ENCODE measurements around the gene RAD50. TPM values are rescaled to one million over a fixed set of nuclear protein-coding genes. Genes with fewer than 3 reads are reported as not detected.
A peak's percentile ranks its signal among the peaks of the same experiment; 100 is the strongest.

Gene RAD50
- polyA plus RNA-seq, 1 experiment: 9.7 TPM

DNA sequence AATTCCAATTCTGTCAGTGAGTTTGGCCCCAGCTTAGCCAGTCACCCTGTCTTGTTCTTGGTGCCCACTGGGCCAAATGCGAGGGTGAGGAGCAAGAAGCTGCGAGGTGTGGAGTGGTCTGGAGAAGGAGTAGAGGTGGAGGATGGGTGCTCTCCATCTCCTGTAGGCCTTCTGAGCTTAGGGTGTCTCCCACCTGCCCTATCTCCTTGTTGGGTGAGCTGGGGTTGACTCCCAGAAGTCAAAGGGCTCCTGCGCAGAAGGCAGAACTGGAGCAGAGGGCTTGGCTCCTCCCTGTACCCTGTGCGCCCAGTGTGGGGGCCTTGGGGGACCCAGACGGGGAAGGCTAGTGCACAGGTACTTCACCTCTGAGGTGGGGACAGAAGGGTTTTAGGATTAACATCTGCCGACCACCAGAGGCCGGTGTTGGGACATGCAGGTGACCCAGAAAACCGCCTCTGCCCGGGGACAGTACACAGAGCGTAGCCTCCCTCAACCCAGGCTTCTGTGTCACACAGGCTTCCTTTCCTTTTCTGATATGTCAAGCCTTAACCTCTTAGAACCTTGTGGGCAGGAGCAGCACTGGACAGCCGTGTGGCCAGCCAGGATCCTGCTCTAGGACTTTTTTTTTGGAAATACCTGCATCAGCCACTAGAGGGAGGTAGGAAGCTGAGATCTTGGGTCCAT is 30.3 kb upstream of the RAD50 start:
- POLR2A ChIA-PET: interaction anchor here (0.6 kb wide), 1 partner anchor 139 kb away, joined by 15 read pairs; no protein-coding TSS in a partner anchor
- TF ChIP-seq, protein P1, sequence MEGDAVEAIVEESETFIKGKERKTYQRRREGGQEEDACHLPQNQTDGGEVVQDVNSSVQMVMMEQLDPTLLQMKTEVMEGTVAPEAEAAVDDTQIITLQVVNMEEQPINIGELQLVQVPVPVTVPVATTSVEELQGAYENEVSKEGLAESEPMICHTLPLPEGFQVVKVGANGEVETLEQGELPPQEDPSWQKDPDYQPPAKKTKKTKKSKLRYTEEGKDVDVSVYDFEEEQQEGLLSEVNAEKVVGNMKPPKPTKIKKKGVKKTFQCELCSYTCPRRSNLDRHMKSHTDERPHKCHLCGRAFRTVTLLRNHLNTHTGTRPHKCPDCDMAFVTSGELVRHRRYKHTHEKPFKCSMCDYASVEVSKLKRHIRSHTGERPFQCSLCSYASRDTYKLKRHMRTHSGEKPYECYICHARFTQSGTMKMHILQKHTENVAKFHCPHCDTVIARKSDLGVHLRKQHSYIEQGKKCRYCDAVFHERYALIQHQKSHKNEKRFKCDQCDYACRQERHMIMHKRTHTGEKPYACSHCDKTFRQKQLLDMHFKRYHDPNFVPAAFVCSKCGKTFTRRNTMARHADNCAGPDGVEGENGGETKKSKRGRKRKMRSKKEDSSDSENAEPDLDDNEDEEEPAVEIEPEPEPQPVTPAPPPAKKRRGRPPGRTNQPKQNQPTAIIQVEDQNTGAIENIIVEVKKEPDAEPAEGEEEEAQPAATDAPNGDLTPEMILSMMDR (IDR thresholded peaks at IDR 0.05; ENCODE audit: insufficient read depth, low read depth, low read length): peak; percentile 85
- no peak overlapping the region for H3K4me3 ChIP-seq (ENCODE audit: low read depth, low read length)

DNA sequence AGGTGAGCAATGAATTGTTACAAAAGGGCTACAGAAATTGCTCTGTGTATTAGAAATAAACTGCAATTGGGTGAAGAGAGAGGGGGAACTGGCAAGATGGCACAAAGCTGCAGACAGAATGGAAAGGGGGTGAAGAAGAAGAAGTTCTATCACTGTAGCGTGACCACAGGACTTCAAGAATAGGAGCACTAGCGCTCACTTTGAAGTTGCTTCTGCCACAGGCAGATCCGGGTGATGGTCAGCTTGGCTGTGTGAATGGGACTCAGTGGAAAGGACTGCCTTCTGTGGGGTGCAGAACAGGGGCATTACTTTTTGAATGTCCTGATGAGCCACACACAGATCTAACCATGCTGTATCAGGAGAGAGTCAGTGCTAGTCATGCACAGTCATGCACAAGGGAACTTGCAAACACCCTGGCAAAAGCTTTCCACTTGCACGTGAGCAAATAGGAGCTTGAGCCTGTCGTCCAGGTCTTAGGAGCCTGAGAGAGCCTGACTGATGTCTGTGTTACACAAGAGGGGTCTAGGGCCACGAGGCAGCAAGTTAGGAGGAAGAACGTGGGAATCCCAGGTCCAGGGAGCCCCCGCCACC is 29.7 kb upstream of the RAD50 start:
- TF ChIP-seq, protein P1 (IDR thresholded peaks at IDR 0.05; ENCODE audit: insufficient read depth, low read depth, low read length): no peak
- Histone ChIP-seq H3K27me3 (ENCODE audit: control insufficient read depth, insufficient read depth, low read length) (peaks cover 4% of the 10 kb centered on the region), H3K36me3 (ENCODE audit: control insufficient read depth, insufficient read depth, low read length) (no peaks in the 10 kb centered on the region), H3K4me3 (ENCODE audit: low read depth, low read length) (no peak overlapping the region)
- POLR2A ChIA-PET: interaction anchor here (0.6 kb wide), 1 partner anchor 139 kb away, joined by 15 read pairs; no protein-coding TSS in a partner anchor
- CTCF ChIA-PET: interaction anchor here (0.6 to 3.4 kb wide), 30 partner anchors 9 to 381 kb away, joined by 3 to 29 read pairs (median 4); partner anchors contain the start of genes IL5, IRF1 and RAD50
- DNase-seq (ENCODE audit: low read depth): no peak

More for the DNA sequence above, 30.3 kb upstream of the RAD50 start:
- DNase-seq (ENCODE audit: low read depth): no peak
- peaks cover under 1% of the 10 kb centered on the region for H3K27me3 ChIP-seq (ENCODE audit: control insufficient read depth, insufficient read depth, low read length)
- CTCF ChIA-PET: interaction anchor here (0.6 to 3.4 kb wide), 31 partner anchors 10 to 382 kb away, joined by 3 to 29 read pairs (median 4); partner anchors contain the start of genes IL5, IRF1, RAD50 and SHROOM1
- no peaks in the 10 kb centered on the region for H3K36me3 ChIP-seq (ENCODE audit: control insufficient read depth, insufficient read depth, low read length)

DNA sequence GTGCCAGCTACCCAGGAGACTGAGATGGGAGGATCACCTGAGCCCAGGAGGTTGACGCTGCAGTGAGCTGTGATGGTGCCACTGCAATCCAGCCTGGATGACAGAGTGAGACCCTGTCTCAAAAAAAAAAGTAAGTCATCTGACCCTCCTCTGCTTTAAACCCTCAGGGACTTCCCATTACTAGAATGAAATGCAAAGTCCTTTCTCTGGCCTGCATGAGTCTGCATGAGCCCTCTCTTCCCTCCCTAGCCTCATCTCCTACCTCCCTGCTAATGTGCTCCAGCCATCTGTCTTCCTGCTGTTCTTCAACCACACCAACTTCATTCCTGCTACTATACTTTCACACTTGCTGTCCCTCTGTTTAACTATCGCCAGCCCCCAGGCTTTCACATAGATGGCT is 28.8 kb upstream of the RAD50 start:
- POLR2A ChIA-PET: no interaction called here
- Histone ChIP-seq H3K36me3 (ENCODE audit: control insufficient read depth, insufficient read depth, low read length) (no peaks in the 10 kb centered on the region), H3K27me3 (ENCODE audit: control insufficient read depth, insufficient read depth, low read length) (peaks cover 4% of the 10 kb centered on the region), H3K4me3 (ENCODE audit: low read depth, low read length) (no peak overlapping the region)
- DNase-seq (ENCODE audit: low read depth): no peak
- TF ChIP-seq, protein P1 (IDR thresholded peaks at IDR 0.05; ENCODE audit: insufficient read depth, low read depth, low read length): no peak
- CTCF ChIA-PET: interaction anchor here (0.8 to 3.4 kb wide), 11 partner anchors 8 to 294 kb away, joined by 3 to 29 read pairs (median 5); partner anchors contain the start of gene RAD50

DNA sequence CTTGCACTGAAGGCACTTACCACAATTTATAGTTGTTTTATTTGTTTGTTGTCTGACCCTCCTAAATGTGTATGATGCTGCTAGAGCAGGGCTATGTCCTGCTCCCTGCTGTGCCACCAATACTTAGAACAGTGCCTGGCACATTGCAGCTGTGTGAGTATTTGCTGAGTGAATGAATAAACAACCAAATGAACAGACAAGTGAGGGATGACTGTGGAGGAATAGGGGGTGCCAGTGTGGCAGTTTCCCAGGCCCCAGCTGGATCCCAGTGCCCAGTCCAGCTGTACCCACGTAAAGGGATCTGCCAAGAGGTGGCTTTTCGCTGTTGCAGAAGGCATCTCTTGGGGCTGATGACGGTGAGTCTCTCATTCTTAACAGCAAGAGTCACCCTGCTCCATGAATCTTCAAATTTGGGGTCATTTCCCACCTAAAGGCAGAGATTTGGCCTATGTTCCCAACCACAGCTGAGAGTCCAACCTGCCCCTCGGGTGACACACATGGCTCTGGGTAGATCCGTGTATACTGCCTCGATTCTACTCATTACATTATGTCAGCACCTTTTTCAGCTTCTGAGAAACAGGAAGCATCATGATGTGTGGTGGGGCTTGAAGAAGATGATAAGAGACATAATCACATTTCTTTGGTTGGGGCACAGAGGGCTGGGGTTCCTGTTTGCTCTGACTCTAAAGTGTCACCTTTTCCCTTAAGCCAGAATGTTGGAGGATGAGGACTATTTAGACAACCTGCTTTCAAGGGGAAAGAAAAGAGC is 27.7 kb upstream of the RAD50 start:
- Histone ChIP-seq H3K36me3 (ENCODE audit: control insufficient read depth, insufficient read depth, low read length) (no peaks in the 10 kb centered on the region), H3K4me3 (ENCODE audit: low read depth, low read length) (no peak overlapping the region), H3K27me3 (ENCODE audit: control insufficient read depth, insufficient read depth, low read length) (peaks cover 4% of the 10 kb centered on the region)
- DNase-seq (ENCODE audit: low read depth): no peak
- ChIA-PET POLR2A (no interaction called here), CTCF (interaction anchor here (0.9 to 3.4 kb wide), 2 partner anchors 7 to 20 kb away, joined by 3 to 29 read pairs; no protein-coding TSS in a partner anchor)
- TF ChIP-seq, protein P1 (IDR thresholded peaks at IDR 0.05; ENCODE audit: insufficient read depth, low read depth, low read length): no peak
